Measurements from ENCODE around the gene DDI2. TPM values are rescaled to one million over a fixed set of nuclear protein-coding genes. Genes with fewer than 3 reads are reported as not detected.

Gene DDI2
- total and polyA plus RNA-seq, 5 experiments from 2014 or later, result 4.5 to 47.1 (median 6.1) TPM

- Mint-ChIP-seq H3K27me3 (no peaks in the 10 kb centered on the region), H3K4me1 (peaks cover 26 to 57% (median 56%) of the 10 kb centered on the region in 4 donors), H3K4me3 (no peak overlapping the region), H3K9me3 (no peaks in the 10 kb centered on the region), H3K36me3 (peaks cover 0 to 42% (median 6%) of the 10 kb centered on the region in 3 donors), H3K27ac (peak overlapping the region in 9 of 10 donors; percentile 1 to 79 (median 49))
- DNase-seq (no peak), ATAC-seq (no peak)
- POLR2A ChIA-PET, result interaction anchor here (1.0 kb wide), 1 partner anchor 72 kb away, joined by 4 read pairs; no protein-coding TSS in a partner anchor
Measured at GRCh38 chr1:15625056-15625917, 8.0 kb downstream of the DDI2 start.

GRCh38 chr1:15626269-15626950 lies 9.2 kb downstream of the DDI2 start:
- Mint-ChIP-seq H3K9me3 (no peaks in the 10 kb centered on the region), H3K27ac (peak overlapping the region in 7 of 10 donors; percentile 0 to 79 (median 57)), H3K4me1 (peaks cover 20 to 46% (median 45%) of the 10 kb centered on the region in 4 donors), H3K4me3 (no peak overlapping the region), H3K36me3 (peaks cover 0 to 51% (median 10%) of the 10 kb centered on the region in 3 donors), H3K27me3 (no peaks in the 10 kb centered on the region)
- DNase-seq (no peak), ATAC-seq (no peak)
- POLR2A ChIA-PET, result no interaction called here

- POLR2A ChIA-PET, result interaction anchor here (0.6 to 1.0 kb wide), 2 partner anchors 24 to 56 kb away, joined by 3 to 4 read pairs; no protein-coding TSS in a partner anchor
- Mint-ChIP-seq H3K27ac (peak overlapping the region in 4 of 10 donors; percentile 31 to 77 (median 42)), H3K36me3 (peaks cover 0 to 58% (median 13%) of the 10 kb centered on the region in 3 donors), H3K9me3 (no peaks in the 10 kb centered on the region), H3K4me1 (peaks cover 15 to 35% (median 35%) of the 10 kb centered on the region in 4 donors), H3K4me3 (no peak overlapping the region), H3K27me3 (no peaks in the 10 kb centered on the region)
- ATAC-seq (no peak), DNase-seq (no peak)
Measured at GRCh38 chr1:15627343-15627988, 10.2 kb downstream of the DDI2 start.

GRCh38 chr1:15628003-15628402 lies 10.7 kb downstream of the DDI2 start:
- H3K27me3 Mint-ChIP-seq, result no peaks in the 10 kb centered on the region
- H3K36me3 Mint-ChIP-seq, result peaks cover 0 to 64% (median 13%) of the 10 kb centered on the region in 3 donors
- ATAC-seq, result no peak
- H3K4me1 Mint-ChIP-seq, result peaks cover 11 to 30% (median 30%) of the 10 kb centered on the region in 4 donors
- H3K9me3 Mint-ChIP-seq, result no peaks in the 10 kb centered on the region
- H3K27ac Mint-ChIP-seq, result peak overlapping the region in 3 of 10 donors; percentile 31 to 77 (median 47)
- no peak for DNase-seq
- no peak overlapping the region for H3K4me3 Mint-ChIP-seq
- POLR2A ChIA-PET, result interaction anchor here (1.0 kb wide), 1 partner anchor 24 kb away, joined by 3 read pairs; no protein-coding TSS in a partner anchor

DNA sequence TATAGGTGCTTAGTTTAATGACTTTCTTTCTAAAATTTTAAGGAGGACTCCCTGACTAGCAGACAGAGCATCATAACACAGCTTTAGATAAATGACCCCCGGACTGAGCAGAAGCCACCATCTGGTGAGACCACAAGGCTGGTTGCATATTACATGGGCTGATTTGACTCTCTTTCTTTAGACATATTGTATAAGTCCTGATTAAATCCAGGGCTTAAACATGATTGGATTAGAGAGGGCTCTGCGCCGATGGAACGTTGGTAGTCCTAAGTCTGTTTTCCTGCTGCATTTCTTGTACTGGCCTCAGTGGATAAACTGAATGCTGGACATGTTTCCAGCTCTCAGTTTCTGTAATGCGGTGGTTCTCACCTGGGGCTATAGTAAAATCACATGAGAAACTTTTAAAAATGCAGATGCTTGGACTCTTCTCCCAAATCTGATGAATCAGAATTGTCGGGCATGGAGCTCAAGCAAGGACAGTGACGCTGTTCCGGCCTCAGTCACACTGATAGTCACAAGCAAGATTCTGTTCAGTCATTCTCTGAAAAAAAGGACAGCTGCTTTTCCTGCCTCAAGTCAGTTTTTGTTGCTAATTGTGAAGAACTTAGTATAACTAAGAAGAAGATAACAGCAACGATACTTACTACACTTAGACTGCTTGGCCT lies 16.6 kb downstream of the DDI2 start:
- H3K4me3 Mint-ChIP-seq, result no peak overlapping the region
- no peak for DNase-seq
- no peak for ATAC-seq
- H3K27ac Mint-ChIP-seq, result peak overlapping the region in 1 of 10 donors; percentile 49
- peaks cover 0 to 94% (median 34%) of the 10 kb centered on the region in 3 donors for H3K36me3 Mint-ChIP-seq
- no peaks in the 10 kb centered on the region for H3K4me1 Mint-ChIP-seq
- H3K9me3 Mint-ChIP-seq, result no peaks in the 10 kb centered on the region
- H3K27me3 Mint-ChIP-seq, result no peaks in the 10 kb centered on the region
- POLR2A ChIA-PET, result interaction anchor here (0.6 to 1.6 kb wide), 4 partner anchors 13 to 1349 kb away, joined by 3 to 4 read pairs (median 3); no protein-coding TSS in a partner anchor

DNA sequence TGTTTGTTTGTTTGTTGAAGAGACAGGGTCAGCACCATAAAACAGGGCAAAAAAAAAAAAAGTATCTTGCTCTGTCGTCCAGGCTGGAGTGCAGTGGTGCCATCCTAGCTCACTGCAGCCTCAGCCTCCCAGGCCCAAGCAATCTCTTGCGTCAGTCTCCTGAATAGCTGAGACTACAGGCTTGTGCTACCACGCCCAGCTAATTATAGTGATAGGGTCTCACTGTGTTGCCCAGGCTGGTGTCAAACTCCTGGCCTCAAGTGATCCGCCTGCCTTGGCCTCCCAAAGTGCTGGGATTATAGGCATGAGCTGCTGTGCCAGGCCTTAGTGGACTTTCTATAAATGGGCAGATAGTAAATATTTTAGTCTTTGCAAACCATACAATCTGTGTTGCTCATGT lies 19.2 kb downstream of the DDI2 start:
- Mint-ChIP-seq H3K4me3 (no peak overlapping the region), H3K36me3 (peaks cover 0 to 92% (median 28%) of the 10 kb centered on the region in 3 donors), H3K27me3 (no peaks in the 10 kb centered on the region), H3K27ac (peak overlapping the region in 2 of 10 donors; percentile 7 to 34), H3K9me3 (no peaks in the 10 kb centered on the region), H3K4me1 (peaks cover 0 to 7% (median 4%) of the 10 kb centered on the region in 4 donors)
- POLR2A ChIA-PET, result no interaction called here
- no peak for DNase-seq
- no peak for ATAC-seq

- DNase-seq (no peak), ATAC-seq (no peak)
- Mint-ChIP-seq H3K4me3 (no peak overlapping the region), H3K27ac (no peak overlapping the region), H3K36me3 (peaks cover 0 to 91% (median 25%) of the 10 kb centered on the region in 3 donors), H3K9me3 (no peaks in the 10 kb centered on the region), H3K4me1 (peaks cover 0 to 7% (median 4%) of the 10 kb centered on the region in 4 donors), H3K27me3 (no peaks in the 10 kb centered on the region)
- POLR2A ChIA-PET, result no interaction called here
Measured at GRCh38 chr1:15637826-15638225, 20.6 kb downstream of the DDI2 start.

DNA sequence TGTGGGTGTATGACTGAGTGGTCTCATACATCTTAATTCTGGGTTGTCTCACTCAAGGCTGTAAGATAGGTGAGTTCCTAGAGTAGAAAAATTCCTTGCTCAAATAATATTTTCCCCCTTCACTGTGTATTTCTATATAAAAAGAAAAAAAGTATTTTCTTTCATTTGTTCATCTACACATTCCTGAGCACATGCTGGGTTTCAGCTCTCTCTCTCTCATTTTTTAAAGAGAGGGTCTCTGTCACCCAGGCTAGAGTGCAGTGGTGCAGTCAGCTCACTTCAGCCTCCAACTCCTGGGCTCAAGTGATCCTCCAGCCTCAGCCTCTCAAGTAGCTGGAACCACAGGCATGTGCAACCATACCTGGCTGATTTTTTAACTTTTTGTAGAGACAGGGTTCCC lies 22.0 kb downstream of the DDI2 start:
- H3K36me3 Mint-ChIP-seq, result peaks cover 0 to 91% (median 27%) of the 10 kb centered on the region in 3 donors
- H3K27me3 Mint-ChIP-seq, result no peaks in the 10 kb centered on the region
- H3K27ac Mint-ChIP-seq, result peak overlapping the region in 1 of 10 donors; percentile 21
- peaks cover 0 to 7% (median 4%) of the 10 kb centered on the region in 4 donors for H3K4me1 Mint-ChIP-seq
- H3K9me3 Mint-ChIP-seq, result no peaks in the 10 kb centered on the region
- DNase-seq, result no peak
- no peak overlapping the region for H3K4me3 Mint-ChIP-seq
- no peak for ATAC-seq
- POLR2A ChIA-PET, result no interaction called here

DNA sequence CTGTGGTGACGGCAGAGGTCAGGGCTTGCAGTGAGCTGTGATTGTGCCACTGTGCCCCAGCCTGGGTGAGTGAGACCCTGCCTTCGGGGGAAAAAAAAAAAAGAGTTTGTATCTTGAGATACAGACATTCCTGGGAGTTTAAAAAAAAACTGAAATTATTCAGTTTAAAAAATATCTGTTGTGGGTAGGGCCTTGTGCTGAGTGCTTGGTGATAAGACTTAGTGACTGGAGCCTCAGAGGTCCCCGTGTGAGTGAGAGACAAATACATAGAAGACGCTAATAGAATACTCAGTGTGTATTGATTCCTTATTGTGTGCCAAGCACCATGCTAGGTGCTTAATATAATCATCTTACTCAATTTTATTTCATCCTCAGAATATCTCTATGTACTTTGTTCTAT lies 22.7 kb downstream of the DDI2 start:
- Mint-ChIP-seq H3K27me3 (no peaks in the 10 kb centered on the region), H3K4me3 (no peak overlapping the region), H3K9me3 (no peaks in the 10 kb centered on the region), H3K27ac (no peak overlapping the region), H3K4me1 (peaks cover 0 to 7% (median 4%) of the 10 kb centered on the region in 4 donors), H3K36me3 (peaks cover 0 to 89% (median 25%) of the 10 kb centered on the region in 3 donors)
- ATAC-seq, result no peak
- POLR2A ChIA-PET, result no interaction called here
- no peak for DNase-seq

DNA sequence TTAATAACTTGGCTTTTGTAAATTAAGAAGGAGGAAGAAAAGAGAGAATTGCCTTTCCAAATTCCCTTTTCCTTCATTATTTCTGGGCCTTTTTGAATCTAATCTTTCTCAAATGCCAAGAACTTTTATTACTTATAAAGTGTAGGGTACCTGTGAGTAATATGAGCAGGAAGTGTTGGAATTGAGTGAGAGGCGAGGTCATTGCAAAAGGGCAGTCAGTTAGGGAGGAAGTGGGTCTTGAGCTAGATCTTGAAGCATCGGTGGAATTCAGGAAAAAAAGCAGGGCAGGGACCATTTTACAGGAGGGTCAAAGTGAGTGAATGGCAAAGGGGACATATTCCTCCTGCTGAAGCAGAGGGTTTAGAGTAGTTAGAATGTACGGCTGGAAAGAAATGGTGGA lies 23.4 kb downstream of the DDI2 start:
- H3K9me3 Mint-ChIP-seq, result no peaks in the 10 kb centered on the region
- POLR2A ChIA-PET, result no interaction called here
- no peak for ATAC-seq
- H3K4me3 Mint-ChIP-seq, result peak overlapping the region in 1 of 10 donors; percentile 11
- no peaks in the 10 kb centered on the region for H3K27me3 Mint-ChIP-seq
- H3K27ac Mint-ChIP-seq, result peak overlapping the region in 6 of 10 donors; percentile 25 to 77 (median 47)
- peaks cover 0 to 14% (median 4%) of the 10 kb centered on the region in 4 donors for H3K4me1 Mint-ChIP-seq
- DNase-seq, result no peak
- peaks cover 0 to 89% (median 24%) of the 10 kb centered on the region in 3 donors for H3K36me3 Mint-ChIP-seq

- Mint-ChIP-seq H3K4me3 (no peak overlapping the region), H3K36me3 (peaks cover 4 to 92% (median 17%) of the 10 kb centered on the region in 3 donors), H3K9me3 (no peaks in the 10 kb centered on the region), H3K27me3 (no peaks in the 10 kb centered on the region), H3K27ac (peak overlapping the region in 1 of 10 donors; percentile 24), H3K4me1 (peaks cover 0 to 16% (median 2%) of the 10 kb centered on the region in 4 donors)
- POLR2A ChIA-PET, result no interaction called here
- ATAC-seq, result no peak
- DNase-seq, result no peak
Measured at GRCh38 chr1:15649937-15650336, 32.7 kb downstream of the DDI2 start.

- no peak for DNase-seq
- H3K27me3 Mint-ChIP-seq, result no peaks in the 10 kb centered on the region
- POLR2A ChIA-PET, result no interaction called here
- peaks cover 0 to 11% (median 2%) of the 10 kb centered on the region in 4 donors for H3K4me1 Mint-ChIP-seq
- H3K4me3 Mint-ChIP-seq, result no peak overlapping the region
- peaks cover 4 to 92% (median 15%) of the 10 kb centered on the region in 3 donors for H3K36me3 Mint-ChIP-seq
- ATAC-seq, result no peak
- H3K9me3 Mint-ChIP-seq, result no peaks in the 10 kb centered on the region
- no peak overlapping the region for H3K27ac Mint-ChIP-seq
Measured at GRCh38 chr1:15650433-15650832, 33.2 kb downstream of the DDI2 start.
